SH-SY5Y (cell line): ENCODE data around the gene WDR5.

ENCODE experiments used
- GATA2 ChIP-seq: IDR thresholded peaks from 2 replicates; pipeline ENCODE4 v1.6.1; 2011; ENCODE audit warnings: mild to moderate bottlenecking, low read depth, low read length
- GATA3 ChIP-seq: IDR thresholded peaks from 2 replicates; pipeline ENCODE4 v1.6.1; 2011; ENCODE audit warnings: low read depth, mild to moderate bottlenecking, low read length, moderate library complexity

WDR5 gene

GRCh38 chr9:134127616-134128015 is 8.3 kb upstream of the WDR5 start:
- TF ChIP-seq GATA3: no peak
- no peak for TF ChIP-seq GATA2

GRCh38 chr9:134128727-134129679 is 6.9 kb upstream of the WDR5 start:
- TF ChIP-seq GATA2: no peak
- no peak for TF ChIP-seq GATA3

DNA sequence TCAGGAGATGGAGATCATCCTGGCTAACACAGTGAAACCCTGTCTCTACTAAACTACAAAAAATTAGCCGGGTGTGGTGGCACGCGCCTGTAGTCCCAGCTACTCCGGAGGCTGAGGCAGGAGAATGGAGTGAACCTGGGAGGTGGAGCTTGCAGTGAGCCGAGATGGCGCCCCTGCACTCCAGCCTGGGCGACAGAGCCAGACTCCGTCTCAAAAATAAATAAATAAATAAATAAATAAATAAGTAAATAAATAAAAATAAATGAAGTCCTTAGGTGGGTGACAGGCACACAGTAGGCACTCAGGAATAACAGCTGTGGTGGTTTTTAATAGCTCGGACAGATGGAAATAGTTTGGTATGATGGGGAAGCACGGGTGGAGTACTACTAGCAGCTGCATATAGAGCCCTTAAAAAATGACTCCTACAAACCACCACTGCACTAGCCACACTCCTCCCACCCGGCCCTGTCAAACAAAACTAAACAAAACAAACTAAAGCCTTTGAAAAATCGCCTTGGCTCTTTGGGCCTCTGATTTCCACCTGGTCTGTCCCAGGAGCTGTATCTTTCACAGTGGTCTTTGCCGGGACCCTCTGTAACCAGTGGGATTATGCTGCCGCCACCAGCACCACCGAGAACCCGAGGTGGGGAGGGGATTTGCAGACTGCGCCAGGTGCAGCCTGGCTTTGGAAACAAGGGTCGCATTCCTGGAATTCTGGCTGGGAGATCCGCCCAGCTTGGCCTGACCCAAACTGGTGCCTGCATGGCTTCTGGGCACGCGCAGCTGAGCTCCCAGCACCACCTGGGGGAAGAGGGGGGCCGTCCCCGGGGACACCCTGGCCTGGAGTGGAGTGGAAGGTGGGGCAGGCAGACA is 5.1 kb upstream of the WDR5 start:
- TF ChIP-seq GATA3 (no peak), GATA2 (no peak)

- TF ChIP-seq GATA3 (no peak), GATA2 (no peak)
These were observed 4.2 kb upstream of the WDR5 start for GRCh38 chr9:134131471-134132207.

DNA sequence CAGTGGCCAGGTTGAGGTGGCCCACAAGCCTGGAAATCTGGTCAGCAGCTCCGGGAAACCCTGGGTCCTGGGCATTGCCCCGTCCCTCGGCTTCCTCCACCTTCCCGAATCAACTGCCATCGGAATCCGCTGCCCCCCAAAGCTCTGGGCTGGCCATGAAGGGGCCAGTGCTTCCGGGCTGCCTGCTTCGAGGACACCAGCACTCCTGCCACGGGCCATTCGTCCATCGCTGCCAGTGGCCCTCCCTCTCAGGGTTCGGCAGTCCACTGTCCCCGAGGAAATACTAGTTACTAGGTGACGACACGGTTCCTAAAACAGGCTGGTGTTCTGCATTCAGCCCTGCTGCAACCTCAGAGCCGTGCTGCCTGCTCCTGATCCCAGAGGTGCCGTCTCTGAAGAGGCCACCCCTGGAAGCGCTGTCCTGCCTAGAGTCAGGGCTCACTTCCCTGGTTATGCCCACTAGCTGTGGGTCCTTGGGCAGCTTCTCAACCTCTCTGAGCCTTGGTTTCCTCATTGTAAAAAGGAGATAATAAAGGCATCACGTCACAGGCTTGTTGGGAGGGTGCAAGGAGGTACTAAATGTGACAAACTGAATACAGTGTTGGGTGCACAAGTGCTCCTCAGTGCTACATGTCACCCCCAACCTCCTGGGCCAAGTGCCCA is 3.5 kb upstream of the WDR5 start:
- TF ChIP-seq GATA2: no peak
- TF ChIP-seq GATA3: no peak

DNA sequence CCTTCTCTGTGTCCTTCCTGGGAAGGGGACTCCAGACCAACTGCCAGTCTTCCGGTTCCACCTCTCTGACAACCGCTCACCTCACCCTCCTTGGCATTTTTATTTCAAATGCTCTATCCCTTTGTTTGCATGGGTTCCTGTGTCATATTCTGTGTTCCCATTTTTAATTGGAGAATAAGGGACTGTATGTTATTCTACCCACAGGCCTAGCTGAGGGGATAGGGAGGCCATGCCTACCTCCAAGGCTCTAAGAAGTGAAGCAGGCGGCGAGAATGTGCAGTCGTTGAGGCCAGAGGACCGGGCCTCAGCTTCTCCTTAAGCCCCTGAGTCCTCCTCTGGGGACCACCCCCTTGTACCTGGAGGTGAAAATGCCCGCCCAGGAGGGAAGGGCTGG is 936 bp upstream of the WDR5 start:
- no peak for TF ChIP-seq GATA2
- no peak for TF ChIP-seq GATA3

DNA sequence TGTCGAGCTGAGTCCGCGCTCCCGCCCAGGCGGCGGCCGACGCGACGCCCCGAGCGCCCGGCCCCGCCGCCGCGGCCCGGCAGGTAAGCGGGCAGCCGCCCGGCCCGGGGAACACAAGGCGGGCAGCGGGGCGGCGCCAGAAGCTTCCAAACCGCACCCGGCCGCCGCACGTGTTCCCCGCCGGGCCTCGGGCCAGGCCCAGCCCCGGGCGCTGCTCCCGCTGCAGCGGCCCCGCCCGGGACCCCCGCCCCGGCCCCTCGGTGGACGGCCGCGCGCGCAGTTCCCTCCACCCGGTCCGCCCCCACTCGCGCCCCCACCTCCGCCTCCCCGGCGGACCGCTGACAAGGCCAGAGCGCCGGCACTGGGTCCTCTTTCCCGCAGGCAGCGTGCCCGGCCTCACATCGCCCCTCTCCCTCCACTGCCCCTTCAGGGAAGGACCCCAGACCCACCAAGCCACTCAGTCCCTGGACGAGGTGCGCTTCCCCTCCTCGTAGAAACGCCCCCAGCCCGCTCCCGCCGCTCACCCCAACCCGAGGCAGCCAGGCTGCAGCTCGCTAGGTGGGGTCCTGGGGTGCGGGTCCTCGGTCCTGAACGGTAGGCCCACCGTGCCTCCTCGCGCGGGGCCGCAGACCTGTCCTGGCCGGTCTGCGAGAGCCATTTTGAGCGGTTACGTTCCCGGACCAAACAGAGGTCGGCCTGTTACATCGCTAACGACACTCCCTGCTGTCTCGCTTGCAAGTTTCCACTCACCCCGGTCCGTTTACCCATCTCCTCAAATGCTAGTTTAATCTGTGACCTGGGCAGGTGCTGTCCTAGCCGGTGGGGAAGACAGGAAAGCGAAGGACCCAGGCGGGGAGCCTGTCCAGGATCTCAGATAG is 475 bp downstream of the WDR5 start:
- no peak for TF ChIP-seq GATA3
- no peak for TF ChIP-seq GATA2

GRCh38 chr9:134136996-134137299 is 1.1 kb downstream of the WDR5 start:
- no peak for TF ChIP-seq GATA3
- TF ChIP-seq GATA2: no peak

DNA sequence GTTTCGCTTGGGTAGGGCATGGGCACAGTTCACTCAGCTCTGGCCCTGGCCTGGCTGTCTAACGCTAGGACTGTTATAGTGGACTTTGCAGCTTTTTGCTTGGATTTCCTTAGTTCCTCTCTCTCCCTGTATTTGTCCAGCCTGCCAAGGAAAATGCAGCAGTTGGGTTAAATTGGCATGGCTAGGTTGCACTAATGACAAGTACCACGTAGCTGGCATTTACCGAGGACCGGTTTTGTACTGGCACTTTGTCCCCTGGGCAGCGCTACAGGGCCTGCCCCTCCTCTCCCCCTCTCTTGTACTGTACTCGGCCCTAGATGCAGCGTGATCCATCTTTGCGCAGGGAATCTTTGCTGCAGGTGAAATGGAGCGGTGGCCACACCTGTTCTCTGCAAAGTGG is 2.4 kb downstream of the WDR5 start:
- TF ChIP-seq GATA2 (no peak), GATA3 (no peak)

GRCh38 chr9:134139081-134139480 is 3.2 kb downstream of the WDR5 start:
- TF ChIP-seq GATA2 (no peak), GATA3 (no peak)

GRCh38 chr9:134141906-134142305 is 6.0 kb downstream of the WDR5 start:
- no peak for TF ChIP-seq GATA3
- no peak for TF ChIP-seq GATA2

DNA sequence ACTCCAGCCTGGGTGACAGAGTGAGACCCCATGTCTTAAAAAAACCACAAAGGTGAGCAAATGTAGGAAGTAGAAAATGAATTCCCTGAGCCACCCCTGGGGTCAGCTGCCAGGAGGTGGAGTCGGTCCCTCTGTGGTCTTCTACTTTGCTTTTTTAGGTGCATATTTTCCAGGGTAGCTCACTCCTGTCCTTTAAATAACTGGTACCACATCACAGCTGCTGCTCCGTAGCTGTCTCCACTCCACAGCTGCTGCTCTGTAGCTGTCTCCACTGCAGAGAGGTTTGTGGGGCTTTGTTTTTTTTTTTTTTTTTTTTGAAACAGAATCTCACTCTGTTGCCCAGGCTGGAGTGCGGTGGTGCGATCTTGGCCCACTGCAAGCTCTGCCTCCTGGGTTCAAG is 8.9 kb downstream of the WDR5 start:
- TF ChIP-seq GATA3 (no peak), GATA2 (no peak)

DNA sequence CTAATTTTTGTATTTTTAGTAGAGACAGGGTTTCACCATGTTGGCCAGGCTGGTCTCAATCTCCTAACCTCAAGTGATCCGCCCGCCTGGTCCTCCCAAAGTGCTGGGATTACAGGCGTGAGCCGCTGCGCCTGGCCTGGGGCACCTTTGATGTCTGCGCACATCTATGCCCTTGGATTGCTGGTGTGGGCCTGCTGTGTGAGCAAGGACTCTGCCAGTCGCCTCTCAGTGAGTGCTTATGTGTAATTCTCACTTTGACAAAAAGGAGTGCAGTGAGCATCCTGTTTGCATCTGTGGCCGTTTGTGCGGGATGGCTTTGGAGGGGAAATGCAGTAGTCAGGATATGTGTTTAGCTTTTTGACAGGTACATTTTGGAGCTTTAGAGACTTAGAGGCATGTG is 9.4 kb downstream of the WDR5 start:
- TF ChIP-seq GATA2 (no peak), GATA3 (no peak)
